Neuronal stem cell (in vitro differentiated cells): ENCODE results near the gene ZNF287.

Source experiments
- DNase-seq: peaks from one replicate; pipeline ENCODE4 v3.0.0-alpha.2; 2013; ENCODE audit warnings: low spot score
- H2AFZ ChIP-seq: one replicate; pipeline ENCODE4 v1.6.1; 2013; ENCODE audit warnings: mild to moderate bottlenecking, low read length, inconsistent platforms
- H2AK5ac ChIP-seq: 2 replicates; pipeline ENCODE4 v1.6.1; 2013; ENCODE audit warnings: low read depth, mild to moderate bottlenecking, inconsistent platforms, low read length, moderate library complexity, mixed read lengths
- H2BK120ac ChIP-seq: 2 replicates; pipeline ENCODE4 v1.6.1; 2013; ENCODE audit warnings: low read depth, mild to moderate bottlenecking, inconsistent platforms, low read length, moderate library complexity, mixed read lengths
- H2BK12ac ChIP-seq: one replicate; pipeline ENCODE4 v1.6.1; 2013; ENCODE audit warnings: low read length, inconsistent platforms
- H2BK15ac ChIP-seq: 2 replicates; pipeline ENCODE4 v1.6.1; 2013; ENCODE audit warnings: mild to moderate bottlenecking, low read length, inconsistent platforms, mixed read lengths
- H2BK5ac ChIP-seq: one replicate; pipeline ENCODE4 v1.6.1; 2013; ENCODE audit warnings: inconsistent platforms, mild to moderate bottlenecking, low read length, moderate library complexity
- H3K14ac ChIP-seq: one replicate; pipeline ENCODE4 v1.6.1; 2013; ENCODE audit warnings: low read length, inconsistent platforms
- H3K18ac ChIP-seq: 2 replicates; pipeline ENCODE4 v1.6.1; 2013; ENCODE audit warnings: low read length, inconsistent platforms
- H3K23ac ChIP-seq: 2 replicates; pipeline ENCODE4 v1.6.1; 2013; ENCODE audit warnings: low read depth, mild to moderate bottlenecking, mixed read lengths, low read length, inconsistent platforms; ENCODE audit not compliant: poor library complexity
- H3K27ac ChIP-seq: replicated peaks from 3 replicates; pipeline ENCODE4 v1.5.1; 2013; ENCODE audit warnings: low read length, inconsistent platforms
- H3K27me3 ChIP-seq, 3 experiments: 2 replicates each; pipeline ENCODE4 v1.6.1; 2013; ENCODE audit warnings: low read length in 3 of 3, mild to moderate bottlenecking in 2 of 3, inconsistent platforms in 1 of 3, low read depth in 1 of 3, mixed read lengths in 1 of 3, moderate library complexity in 1 of 3; ENCODE audit not compliant: control insufficient read depth in 3 of 3, insufficient read depth in 3 of 3
- H3K36me3 ChIP-seq, 2 donors: replicated peaks in 1 of 2; 2 replicates each; pipeline ENCODE4 v1.6.1; 2013; ENCODE audit warnings: low read length in 2 of 2; ENCODE audit not compliant: control insufficient read depth in 2 of 2, insufficient read depth in 2 of 2
- H3K4ac ChIP-seq: 2 replicates; pipeline ENCODE4 v1.6.1; 2013; ENCODE audit warnings: inconsistent platforms, mild to moderate bottlenecking, low read length, moderate library complexity
- H3K4me1 ChIP-seq, 2 donors: 1 replicate in 1 of 2; 2 replicates in 1 of 2; pipeline ENCODE4 v1.6.1; 2013; ENCODE audit warnings: low read length in 2 of 2, low read depth in 1 of 2; ENCODE audit not compliant: control insufficient read depth in 2 of 2, insufficient read depth in 1 of 2
- H3K4me2 ChIP-seq: one replicate; pipeline ENCODE4 v1.6.1; 2013; ENCODE audit warnings: mild to moderate bottlenecking, low read length, inconsistent platforms; ENCODE audit not compliant: insufficient read depth, poor library complexity, severe bottlenecking
- H3K4me3 ChIP-seq, 2 donors: 2 replicates each; pipeline ENCODE4 v1.5.1; 2013; ENCODE audit warnings: low read length in 2 of 2, mild to moderate bottlenecking in 2 of 2, inconsistent platforms in 1 of 2, moderate library complexity in 1 of 2
- H3K79me1 ChIP-seq: one replicate; pipeline ENCODE4 v1.6.1; 2013; ENCODE audit warnings: low read depth, mild to moderate bottlenecking, inconsistent platforms, low read length, moderate library complexity
- H3K9ac ChIP-seq: one replicate; pipeline ENCODE4 v1.6.1; 2013; ENCODE audit warnings: mild to moderate bottlenecking, low read depth, low read length, inconsistent platforms; ENCODE audit not compliant: poor library complexity
- H3K9me3 ChIP-seq, 2 donors: replicated peaks in 1 of 2; 2 replicates each; pipeline versions ENCODE3 to v1.6.1; 2013; ENCODE audit warnings: low read length in 2 of 2, mild to moderate bottlenecking in 2 of 2, inconsistent platforms in 1 of 2, low read depth in 1 of 2, mixed read lengths in 1 of 2, moderate library complexity in 1 of 2; ENCODE audit not compliant: control insufficient read depth in 2 of 2, insufficient read depth in 1 of 2
- H4K8ac ChIP-seq: one replicate; pipeline ENCODE4 v1.6.1; 2013; ENCODE audit warnings: low read depth, mild to moderate bottlenecking, inconsistent platforms, low read length, moderate library complexity
- H4K91ac ChIP-seq: one replicate; pipeline ENCODE4 v1.6.1; 2013; ENCODE audit warnings: low read length, low read depth, mild to moderate bottlenecking, inconsistent platforms; ENCODE audit not compliant: poor library complexity
- WGBS, 2 donors: extraction: QIAGEN DNeasy Blood & Tissue Kit; methylation state at CpG; one replicate each; pipeline ENCODE4 v1.1.7; 2013; ENCODE audit warnings: missing lambda C conversion rate in 2 of 2, mixed read lengths in 1 of 2; ENCODE audit not compliant: insufficient read length in 2 of 2, insufficient replicate concordance in 1 of 2; ENCODE audit errors: extremely low coverage in 2 of 2; 5-methylcytosine and 5-hydroxymethylcytosine counted together

ZNF287 gene

DNA sequence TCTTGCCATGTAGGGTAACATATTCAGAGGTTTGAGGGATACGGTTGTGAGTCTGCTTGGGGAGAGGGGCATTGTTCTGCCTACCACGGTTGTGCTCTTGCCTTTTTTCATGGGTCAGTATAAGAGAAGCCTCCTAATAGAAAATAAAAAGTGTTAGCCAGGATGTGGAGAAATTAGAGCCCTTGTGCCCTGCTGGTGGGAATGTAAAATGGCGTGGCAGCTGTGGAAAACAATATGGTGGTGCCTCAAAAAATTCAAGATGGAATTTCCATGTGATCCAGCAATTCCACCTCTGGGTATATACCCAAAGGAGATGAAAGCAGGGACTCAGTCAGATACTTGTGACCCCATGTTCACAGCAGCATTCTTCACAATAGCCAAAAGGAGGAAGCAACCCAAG, 62.8 kb downstream of the ZNF287 start:
- no peak for DNase-seq
- no peak overlapping the region for H3K4ac ChIP-seq
- H3K36me3 ChIP-seq, result no peaks in the 10 kb centered on the region
- no peak overlapping the region for H3K4me2 ChIP-seq
- no peak overlapping the region for H3K23ac ChIP-seq
- H3K4me3 ChIP-seq, result no peak overlapping the region
- no peak overlapping the region for H3K27ac ChIP-seq
- no peak overlapping the region for H2AK5ac ChIP-seq
- H2BK15ac ChIP-seq, result no peak overlapping the region
- no peaks in the 10 kb centered on the region for H3K27me3 ChIP-seq
- H2BK120ac ChIP-seq, result no peak overlapping the region
- H3K4me1 ChIP-seq, result peaks cover 0 to 2% of the 10 kb centered on the region in 2 donors
- no peak overlapping the region for H4K91ac ChIP-seq
- no peak overlapping the region for H2BK12ac ChIP-seq
- WGBS, 2 donors, result no CpG with 5 or more reads among the region's 3 CpGs
- H3K9ac ChIP-seq, result no peak overlapping the region
- no peak overlapping the region for H3K18ac ChIP-seq
- no peak overlapping the region for H4K8ac ChIP-seq
- no peak overlapping the region for H2BK5ac ChIP-seq
- H3K79me1 ChIP-seq, result no peaks in the 10 kb centered on the region
- no peak overlapping the region for H3K14ac ChIP-seq
- no peaks in the 10 kb centered on the region for H3K9me3 ChIP-seq
- no peak overlapping the region for H2AFZ ChIP-seq

DNA sequence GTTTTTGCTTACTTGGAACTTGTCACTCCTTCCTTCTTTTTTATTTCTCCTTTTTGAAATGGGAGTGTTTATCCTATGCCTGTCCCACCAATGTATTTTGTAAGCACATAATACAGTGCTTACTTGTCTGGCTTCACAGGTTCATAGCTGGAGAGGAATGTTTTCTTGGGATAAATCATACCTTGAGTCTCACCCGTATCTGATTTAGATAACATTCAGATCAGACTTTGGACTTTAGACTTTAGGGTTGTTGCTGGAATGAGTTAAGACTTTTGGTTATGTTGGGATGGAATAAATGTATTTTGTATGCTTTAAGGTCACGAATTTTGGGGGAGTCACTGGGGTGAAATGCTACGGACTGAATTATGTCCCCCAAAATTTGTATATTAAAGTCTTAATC, 64.0 kb downstream of the ZNF287 start:
- Histone ChIP-seq H3K23ac (no peak overlapping the region), H4K91ac (no peak overlapping the region), H3K14ac (no peak overlapping the region), H2BK15ac (no peak overlapping the region), H4K8ac (no peak overlapping the region), H3K27me3 (no peaks in the 10 kb centered on the region), H3K18ac (no peak overlapping the region), H3K4me3 (no peak overlapping the region), H2BK12ac (no peak overlapping the region), H2AFZ (no peak overlapping the region), H3K9me3 (no peaks in the 10 kb centered on the region), H3K4ac (no peak overlapping the region), H3K9ac (no peak overlapping the region), H2BK5ac (no peak overlapping the region), H3K27ac (no peak overlapping the region), H3K4me1 (no peaks in the 10 kb centered on the region), H2BK120ac (no peak overlapping the region), H3K36me3 (no peaks in the 10 kb centered on the region), H3K4me2 (no peak overlapping the region), H3K79me1 (no peaks in the 10 kb centered on the region), H2AK5ac (no peak overlapping the region)
- no peak for DNase-seq
- whole genome bisulfite sequencing, 2 donors, result 100% methylated on average over 1 of the region's 3 CpGs; no CpG with 5 or more reads in 1 of the 2 donors
